ACC112 (cell line): ENCODE measurements around the gene IFNA6.
"Not testable (repeated sequence)": the region's sequence is repeated elsewhere in the genome, so short reads cannot be mapped to it uniquely, and the experiment has no call there.

Experiments
- H2AFZ ChIP-seq: fragments of 200-600 bp; sonication (generic); one replicate; pipeline ENCODE4 v1.6.0; 2017; ENCODE audit warnings: antibody characterized with exemption, low read length; ENCODE audit not compliant: unreplicated experiment
- H3K27ac ChIP-seq: fragments of 200-600 bp; sonication (generic); 2 replicates; pipeline ENCODE4 v1.5.1; 2014; ENCODE audit warnings: low read depth, mild to moderate bottlenecking, antibody characterized with exemption, low read length, moderate library complexity
- H3K27me3 ChIP-seq: fragments of 200-600 bp; sonication (generic); 2 replicates; pipeline ENCODE4 v1.6.1; 2014; ENCODE audit warnings: mild to moderate bottlenecking, antibody characterized with exemption, low read length, moderate library complexity, mixed read lengths; ENCODE audit not compliant: insufficient read depth
- H3K36me3 ChIP-seq: fragments of 200-600 bp; sonication (generic); 2 replicates; pipeline ENCODE4 v1.6.1; 2016; ENCODE audit warnings: mild to moderate bottlenecking, antibody characterized with exemption, low read length, moderate library complexity, mixed read lengths; ENCODE audit not compliant: insufficient read depth
- H3K4me1 ChIP-seq: fragments of 200-600 bp; sonication (generic); one replicate; pipeline ENCODE4 v1.6.1; 2016; ENCODE audit warnings: low read length, mixed read lengths; ENCODE audit not compliant: insufficient read depth, unreplicated experiment, control insufficient read depth
- H3K4me3 ChIP-seq: fragments of 200-600 bp; sonication (generic); 2 replicates; pipeline ENCODE4 v1.5.1; 2014; ENCODE audit warnings: mild to moderate bottlenecking, low read depth, low read length
- H3K79me2 ChIP-seq: fragments of 200-600 bp; sonication (generic); one replicate; pipeline ENCODE4 v1.6.0; 2016; ENCODE audit warnings: low read length; ENCODE audit not compliant: control insufficient read depth, unreplicated experiment, insufficient read depth

The IFNA6 gene

DNA sequence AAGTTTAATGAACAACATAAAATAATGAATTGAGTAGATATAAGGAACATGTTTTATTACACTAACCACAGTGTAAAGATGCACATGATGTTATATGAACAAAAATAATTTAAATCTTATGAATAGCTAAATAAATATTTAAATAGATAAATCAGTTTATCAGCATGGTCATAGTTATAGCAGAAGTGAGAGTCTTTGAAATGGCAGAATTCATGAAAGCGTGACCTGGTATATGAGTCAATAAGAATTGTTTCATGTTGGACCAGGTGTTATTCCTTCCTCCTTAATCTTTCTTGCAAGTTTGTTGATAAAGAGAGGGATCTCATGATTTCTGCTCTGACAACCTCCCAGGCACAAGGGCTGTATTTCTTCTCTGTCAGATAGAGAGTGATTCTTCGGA is 16.5 kb upstream of the IFNA6 start:
- H3K36me3 ChIP-seq, H3K79me2 ChIP-seq, H2AFZ ChIP-seq, H3K4me3 ChIP-seq, H3K4me1 ChIP-seq, H3K27ac ChIP-seq: not testable (repeated sequence)
- H3K27me3 ChIP-seq = peaks cover 58% of the 10 kb centered on the region

- no peak overlapping the region for H2AFZ ChIP-seq
- H3K79me2 ChIP-seq = no peaks in the 10 kb centered on the region
- no peak overlapping the region for H3K4me3 ChIP-seq
- peaks cover 6% of the 10 kb centered on the region for H3K4me1 ChIP-seq
- peaks cover 29% of the 10 kb centered on the region for H3K27me3 ChIP-seq
- H3K27ac ChIP-seq = no peak overlapping the region
- H3K36me3 ChIP-seq = no peaks in the 10 kb centered on the region
Measured at GRCh38 chr9:21362287-21362686, 11.6 kb upstream of the IFNA6 start.

DNA sequence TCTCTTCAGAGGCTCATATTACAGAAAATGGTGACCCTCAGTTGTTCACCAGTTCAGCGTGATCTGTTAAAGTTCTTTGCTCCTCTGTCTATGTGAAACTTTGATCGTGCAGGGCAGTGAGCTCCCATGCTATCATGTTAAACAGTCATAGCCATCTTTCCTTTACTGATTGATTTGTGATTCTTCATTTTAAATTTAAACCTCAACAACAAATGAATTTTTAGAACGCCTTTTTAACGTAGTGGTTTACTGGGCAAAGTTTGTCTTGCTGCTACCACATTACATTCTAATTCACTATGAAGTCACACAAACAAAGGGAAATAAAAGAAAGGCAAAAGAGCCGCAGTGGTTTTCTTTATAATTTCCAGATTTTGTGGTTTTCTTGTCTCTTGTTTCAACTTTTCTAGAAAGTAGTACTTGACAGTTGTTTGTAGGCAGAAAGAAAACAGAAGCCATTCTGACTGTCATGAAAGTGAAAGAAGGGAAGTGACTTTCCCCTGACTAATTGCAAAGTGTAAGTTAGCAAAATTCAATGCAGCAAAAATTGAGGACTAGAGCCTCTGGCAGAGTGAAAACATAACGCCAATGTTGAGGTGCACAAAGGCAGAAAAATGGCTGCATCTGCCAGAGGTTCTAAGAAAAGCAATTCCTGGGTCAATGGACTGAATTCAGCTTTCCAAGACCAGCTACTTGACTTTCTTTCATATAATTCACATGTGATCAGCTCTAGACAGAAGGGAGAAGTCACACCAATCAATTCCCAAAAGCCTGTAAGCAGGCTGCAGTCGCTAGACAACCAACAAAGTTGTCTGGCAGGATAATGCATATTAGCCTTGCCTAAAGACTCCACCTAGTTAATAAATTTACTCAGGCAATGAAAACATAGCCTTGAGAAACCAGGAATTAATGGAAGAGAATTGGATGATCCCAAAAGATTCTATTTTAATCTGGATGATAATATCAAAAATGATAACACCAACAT is 7.1 kb upstream of the IFNA6 start:
- Histone ChIP-seq H3K79me2 (no peaks in the 10 kb centered on the region), H3K27me3 (peaks cover 1% of the 10 kb centered on the region; the same call in 1 of the 2 replicates), H3K4me3 (peak overlapping the region; percentile 11), H2AFZ (peak overlapping the region; percentile 47), H3K27ac (no peak overlapping the region), H3K4me1 (peaks cover 6% of the 10 kb centered on the region), H3K36me3 (no peaks in the 10 kb centered on the region)

- no peak overlapping the region for H2AFZ ChIP-seq
- no peak overlapping the region for H3K4me3 ChIP-seq
- no peaks in the 10 kb centered on the region for H3K36me3 ChIP-seq
- no peaks in the 10 kb centered on the region for H3K79me2 ChIP-seq
- no peak overlapping the region for H3K27ac ChIP-seq
- H3K27me3 ChIP-seq = peaks cover 25% of the 10 kb centered on the region
- H3K4me1 ChIP-seq = no peaks in the 10 kb centered on the region
Measured at GRCh38 chr9:21348430-21348970, 2.2 kb downstream of the IFNA6 start.

- Histone ChIP-seq H3K27me3 (peaks cover 2% of the 10 kb centered on the region; the same call in 1 of the 2 replicates), H3K79me2 (no peaks in the 10 kb centered on the region), H2AFZ (no peak overlapping the region), H3K4me3 (no peak overlapping the region), H3K36me3 (no peaks in the 10 kb centered on the region), H3K4me1 (no peaks in the 10 kb centered on the region), H3K27ac (no peak overlapping the region)
Measured at GRCh38 chr9:21340735-21341134, 10.0 kb downstream of the IFNA6 start.

DNA sequence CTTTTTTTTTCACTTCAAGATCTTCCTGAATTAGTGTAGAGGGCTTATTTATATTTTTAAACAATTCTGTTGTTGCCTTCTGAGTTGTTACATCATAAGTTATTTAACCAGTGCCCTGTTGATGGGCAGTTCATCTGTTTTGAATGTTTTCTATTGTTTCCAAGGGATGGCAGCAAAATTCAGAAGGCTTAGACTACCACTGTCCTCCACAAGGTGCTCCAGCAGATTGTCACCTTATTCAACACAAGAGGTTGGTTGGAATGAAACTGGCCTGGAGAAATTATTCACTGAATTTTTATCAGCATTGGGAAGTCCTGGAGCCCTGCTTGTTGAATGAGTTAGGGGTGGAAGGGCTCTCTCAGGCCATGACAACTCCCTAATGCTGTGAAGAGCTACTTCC is 14.2 kb downstream of the IFNA6 start:
- Histone ChIP-seq H3K79me2 (peaks cover 37% of the 10 kb centered on the region), H3K4me1 (peaks cover 26% of the 10 kb centered on the region), H3K27ac (no peak overlapping the region), H2AFZ (no peak overlapping the region), H3K4me3 (no peak overlapping the region), H3K36me3 (peaks cover 19% of the 10 kb centered on the region), H3K27me3 (no peaks in the 10 kb centered on the region)

- Histone ChIP-seq H3K4me3 (peak within 1 kb of the TSS; percentile 84), H2AFZ (peak within 1 kb of the TSS; percentile 99), H3K4me1 (peaks cover 29% of the 10 kb centered on the region), H3K79me2 (peaks cover 52% of the 10 kb centered on the region), H3K27me3 (no peaks in the 10 kb centered on the region), H3K36me3 (peaks cover 19% of the 10 kb centered on the region), H3K27ac (peak within 1 kb of the TSS; percentile 77)
Measured at GRCh38 chr9:21334701-21335632, 15.7 kb downstream of the IFNA6 start, which contains the start of gene KLHL9. Gene KLHL9, minus strand, starts transcription at chr9:21335404. Its CDS starts 545 bp downstream, at chr9:21334859.

DNA sequence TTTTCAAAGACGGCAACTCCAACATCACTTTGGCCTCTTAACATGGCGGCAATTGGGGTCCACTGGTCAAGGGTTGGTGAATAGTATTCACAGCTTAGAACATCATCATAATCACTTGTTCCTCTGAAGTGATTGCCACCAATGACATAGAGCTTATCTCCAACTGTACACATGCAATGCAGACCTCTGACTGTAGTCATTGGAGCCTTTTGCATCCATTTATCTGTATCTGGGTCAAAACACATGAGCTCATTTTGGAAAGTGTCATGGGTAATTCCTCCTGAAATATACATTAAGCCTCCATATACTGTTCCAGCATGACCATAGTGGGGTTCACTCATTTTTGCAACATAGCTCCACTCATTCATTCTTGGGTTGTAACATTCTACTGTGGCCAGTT is 17.5 kb downstream of the IFNA6 start:
- H3K79me2 ChIP-seq = peaks cover 63% of the 10 kb centered on the region
- H3K4me3 ChIP-seq = peak overlapping the region; percentile 84
- H3K36me3 ChIP-seq = peaks cover 19% of the 10 kb centered on the region

GRCh38 chr9:21331676-21332402 is 18.8 kb downstream of the IFNA6 start:
- Histone ChIP-seq H3K36me3 (peaks cover 19% of the 10 kb centered on the region), H3K27ac (no peak overlapping the region), H3K79me2 (peaks cover 71% of the 10 kb centered on the region), H2AFZ (no peak overlapping the region), H3K4me1 (peaks cover 37% of the 10 kb centered on the region), H3K27me3 (no peaks in the 10 kb centered on the region), H3K4me3 (peak overlapping the region; percentile 84)

More for the DNA sequence above, 17.5 kb downstream of the IFNA6 start:
- H3K27ac ChIP-seq = no peak overlapping the region
- H2AFZ ChIP-seq = no peak overlapping the region
- H3K4me1 ChIP-seq = peaks cover 37% of the 10 kb centered on the region
- H3K27me3 ChIP-seq = no peaks in the 10 kb centered on the region
